Heart left ventricle (tissue), 16 donors: ENCODE results near the gene COL28A1. TPM values are rescaled to one million over a fixed set of nuclear protein-coding genes. Genes with fewer than 3 reads are reported as not detected.

Source experiments
- ATAC-seq, 4 donors: fragments of 200-7000 bp; cut with Tn5 transposase; one replicate each; pipeline ENCODE4 v1.9.1; 2020 to 2022; ENCODE audit warnings: moderate library complexity in 4 of 4, mild to moderate bottlenecking in 3 of 4, moderate number of reproducible peaks in 1 of 4
- DNase-seq, 5 donors: peaks; one replicate each; pipeline ENCODE4 v3.0.0-alpha.2; 2020
- H3K27ac ChIP-seq, 12 donors: fragments of 200-600 bp; sonication (generic) in 4 of 12; one replicate each; pipeline versions ENCODE4 v1.5.0 to v1.8.0; 2016 to 2022; ENCODE audit warnings: mild to moderate bottlenecking in 2 of 12
- H3K27me3 ChIP-seq, 9 donors: fragments of 200-600 bp; sonication (generic) in 2 of 9; one replicate each; pipeline versions ENCODE4 v1.5.1 to v1.8.0; 2016 to 2022; ENCODE audit warnings: mild to moderate bottlenecking in 3 of 9
- H3K36me3 ChIP-seq, 9 donors: fragments of 200-600 bp; sonication (generic) in 2 of 9; one replicate each; pipeline versions ENCODE4 v1.5.0 to v1.8.0; 2018 to 2022; ENCODE audit warnings: mild to moderate bottlenecking in 2 of 9
- H3K4me1 ChIP-seq, 12 donors: fragments of 200-600 bp; sonication (generic) in 4 of 12; one replicate each; pipeline versions ENCODE4 v1.5.0 to v1.8.0; 2016 to 2022; ENCODE audit warnings: mild to moderate bottlenecking in 3 of 12
- H3K4me3 ChIP-seq, 12 donors: fragments of 200-600 bp; sonication (generic) in 4 of 12; one replicate each; pipeline versions ENCODE4 v1.5.0 to v1.8.0; 2017 to 2022; ENCODE audit warnings: mild to moderate bottlenecking in 9 of 12, moderate library complexity in 4 of 12
- H3K9me3 ChIP-seq, 12 donors: fragments of 200-600 bp; sonication (generic) in 4 of 12; one replicate each; pipeline versions ENCODE4 v1.5.0 to v1.8.0; 2016 to 2022; ENCODE audit warnings: mild to moderate bottlenecking in 1 of 12
- POLR2A ChIP-seq, 2 donors: fragments of 450-650 bp; IDR thresholded peaks; one replicate each; pipeline ENCODE4 v1.6.1; 2017; ENCODE audit warnings: antibody characterized with exemption in 2 of 2, mild to moderate bottlenecking in 2 of 2, moderate library complexity in 2 of 2
- WGBS, 4 donors: extraction: QIAGEN DNeasy Blood & Tissue Kit in 2 of 4; methylation state at CpG; one replicate each; pipeline versions ENCODE4 v1.1.5 to v1.1.7; 2013 to 2018; 5-methylcytosine and 5-hydroxymethylcytosine counted together
- intact Hi-C, 10 donors: fragments of 100-400 bp; cut with DNase I; formaldehyde crosslinking; loops; one replicate each; pipeline versions ENCODE4 v1.11.1 to v1.14.2; 2022
- polyA plus RNA-seq, 2 donors: library from polyadenylated mRNA; stranded (reverse); fragments of 200-250 nt; gene quantifications; one replicate each; pipeline ENCODE4 v1.2.3, GENCODE V29; 2013
- total RNA-seq, 9 donors: library from RNA; depleted of rRNA in 2 of 9; stranded (reverse); fragments of >200 nt in 2 of 9; fragmentation: NEBNext Ultra II Directional in 3 of 9; extraction: Animal tissue kit (Norgen Biotek cat#: 25700) in 3 of 9; gene quantifications; one replicate each; pipeline versions ENCODE4 v1.1.0 to v1.2.4, GENCODE V29; 2016 to 2023
- TF ChIP-seq, protein P1 (sequence below), 12 donors: fragments of 200-600 bp; sonication (generic) in 4 of 12; IDR thresholded peaks; one replicate each; pipeline versions ENCODE4 v1.5.0 to v1.8.0; 2018 to 2022; ENCODE audit warnings: antibody characterized with exemption in 12 of 12, mild to moderate bottlenecking in 5 of 12
- donor health status: ischemic (EF 13 %, LVEDD 7.1; RV severe dilation, severe dysfunction).
- donor health status: healthy with polysubstance abuse.
- donor health status: DM: no; HTN: yes; CAD: no.
- donor health status: DM: no; HTN: no; CAD: no.
- donor health status: ischemic (EF 25% LVEDD 6.9; RV normal size, moderate dysfunction).
- donor health status: ischemic (EF 25% LVEDD 5.7; RV mildly dilated, moderate dysfunction).
- donor health status: healthy.
- donor health status: DM: yes; HTN: yes; CAD: no.
- donor health status: ischemic (EF 35%, LVEDD 5.7; RV mildly dilated, moderate dysfunction).
- donor health status: nonischemic (EF 11% LVEDD 7.7; RV severe dilation, severe dysfunction).
- donor health status: DM: yes; HTN: yes; CAD: no.
- donor health status: PGD.
- donor health status: ischemic (EF 29% LVEDD 5.4; RV normal size, mild dysfunction).
- donor health status: nonischemic (EF 23%, LVEDD 6.1; RV moderate dilation, normal function).

Gene COL28A1
- total and polyA plus RNA-seq, 11 donors, result 0.28 to 4.4 (median 1.2) TPM

DNA sequence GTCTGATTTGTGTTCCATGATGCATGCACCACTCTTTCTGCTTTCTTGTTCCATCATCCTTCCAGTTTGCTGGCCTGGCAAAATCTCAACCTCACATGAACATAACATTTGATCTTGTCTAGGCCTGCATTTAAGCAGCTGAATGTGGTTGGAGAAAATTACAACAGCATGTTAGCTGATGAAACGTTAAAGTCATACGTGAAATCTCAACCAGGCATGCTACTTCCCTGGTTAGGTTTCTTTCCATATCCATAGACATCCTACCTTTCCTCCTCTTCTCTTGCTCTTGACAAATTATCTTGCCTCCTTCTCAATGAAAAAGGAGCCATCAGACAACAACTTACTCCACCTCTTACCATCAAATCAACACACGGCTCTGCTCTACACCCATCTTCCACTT lies 199.8 kb downstream of the COL28A1 start:
- DNase-seq, result no peak

GRCh38 chr7:7335215-7335614 lies 200.5 kb downstream of the COL28A1 start:
- Histone ChIP-seq H3K9me3 (no peaks in the 10 kb centered on the region), H3K4me3 (no peak overlapping the region), H3K4me1 (no peaks in the 10 kb centered on the region), H3K36me3 (no peaks in the 10 kb centered on the region), H3K27ac (no peak overlapping the region), H3K27me3 (no peaks in the 10 kb centered on the region)
- ATAC-seq, result no peak
- no peak for DNase-seq
- WGBS, 4 donors, result 88 to 99% (median 93%) methylated on average over 2 of the region's 2 CpGs
- intact Hi-C loops, result no loop called here
- TF ChIP-seq, protein P1, sequence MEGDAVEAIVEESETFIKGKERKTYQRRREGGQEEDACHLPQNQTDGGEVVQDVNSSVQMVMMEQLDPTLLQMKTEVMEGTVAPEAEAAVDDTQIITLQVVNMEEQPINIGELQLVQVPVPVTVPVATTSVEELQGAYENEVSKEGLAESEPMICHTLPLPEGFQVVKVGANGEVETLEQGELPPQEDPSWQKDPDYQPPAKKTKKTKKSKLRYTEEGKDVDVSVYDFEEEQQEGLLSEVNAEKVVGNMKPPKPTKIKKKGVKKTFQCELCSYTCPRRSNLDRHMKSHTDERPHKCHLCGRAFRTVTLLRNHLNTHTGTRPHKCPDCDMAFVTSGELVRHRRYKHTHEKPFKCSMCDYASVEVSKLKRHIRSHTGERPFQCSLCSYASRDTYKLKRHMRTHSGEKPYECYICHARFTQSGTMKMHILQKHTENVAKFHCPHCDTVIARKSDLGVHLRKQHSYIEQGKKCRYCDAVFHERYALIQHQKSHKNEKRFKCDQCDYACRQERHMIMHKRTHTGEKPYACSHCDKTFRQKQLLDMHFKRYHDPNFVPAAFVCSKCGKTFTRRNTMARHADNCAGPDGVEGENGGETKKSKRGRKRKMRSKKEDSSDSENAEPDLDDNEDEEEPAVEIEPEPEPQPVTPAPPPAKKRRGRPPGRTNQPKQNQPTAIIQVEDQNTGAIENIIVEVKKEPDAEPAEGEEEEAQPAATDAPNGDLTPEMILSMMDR (IDR thresholded peaks at IDR 0.05), result no peak
- TF ChIP-seq POLR2A (IDR thresholded peaks at IDR 0.05), result no peak

More for the DNA sequence above, 199.8 kb downstream of the COL28A1 start:
- WGBS, 4 donors, result 62 to 74% (median 63%) methylated on average over 3 of the region's 3 CpGs
- intact Hi-C loops, result no loop called here
- no peak overlapping the region for H3K27ac ChIP-seq
- peaks cover 0 to 2% (median 0%) of the 10 kb centered on the region in 9 donors for H3K27me3 ChIP-seq
- no peak for ATAC-seq
- no peaks in the 10 kb centered on the region for H3K36me3 ChIP-seq
- no peaks in the 10 kb centered on the region for H3K4me1 ChIP-seq
- H3K4me3 ChIP-seq, result no peak overlapping the region
- TF ChIP-seq, protein P1 (IDR thresholded peaks at IDR 0.05), result no peak
- no peak for TF ChIP-seq POLR2A (IDR thresholded peaks at IDR 0.05)
- no peaks in the 10 kb centered on the region for H3K9me3 ChIP-seq

DNA sequence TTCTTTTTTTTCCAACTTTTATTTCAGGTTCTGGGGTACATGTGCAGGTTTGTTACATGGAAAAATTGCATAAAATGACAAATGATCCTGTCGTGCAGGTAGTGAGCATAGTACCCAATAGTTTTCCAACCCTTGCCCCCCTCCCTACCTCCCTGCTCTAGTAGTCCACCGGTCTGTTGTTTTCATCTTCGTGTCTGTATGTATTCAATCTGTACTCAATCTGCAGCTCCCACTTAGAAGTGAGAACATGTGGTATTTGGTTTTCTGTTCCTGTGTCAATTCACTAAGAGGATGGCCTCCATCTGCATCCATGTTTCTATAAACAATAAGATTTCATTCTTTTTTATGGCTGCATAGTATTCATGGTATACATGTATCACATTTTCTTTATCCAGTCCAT lies 202.1 kb downstream of the COL28A1 start:
- H3K4me3 ChIP-seq, result no peak overlapping the region
- H3K27ac ChIP-seq, result no peak overlapping the region
- ATAC-seq (no peak), DNase-seq (no peak)
- WGBS, 4 donors, result 78 to 87% (median 83%) methylated on average over 3 of the region's 3 CpGs
- no peaks in the 10 kb centered on the region for H3K27me3 ChIP-seq
- H3K4me1 ChIP-seq, result no peaks in the 10 kb centered on the region
- H3K36me3 ChIP-seq, result no peaks in the 10 kb centered on the region
- no peak for TF ChIP-seq POLR2A (IDR thresholded peaks at IDR 0.05)
- TF ChIP-seq, protein P1 (IDR thresholded peaks at IDR 0.05), result no peak
- intact Hi-C loops, result no loop called here
- H3K9me3 ChIP-seq, result no peaks in the 10 kb centered on the region

DNA sequence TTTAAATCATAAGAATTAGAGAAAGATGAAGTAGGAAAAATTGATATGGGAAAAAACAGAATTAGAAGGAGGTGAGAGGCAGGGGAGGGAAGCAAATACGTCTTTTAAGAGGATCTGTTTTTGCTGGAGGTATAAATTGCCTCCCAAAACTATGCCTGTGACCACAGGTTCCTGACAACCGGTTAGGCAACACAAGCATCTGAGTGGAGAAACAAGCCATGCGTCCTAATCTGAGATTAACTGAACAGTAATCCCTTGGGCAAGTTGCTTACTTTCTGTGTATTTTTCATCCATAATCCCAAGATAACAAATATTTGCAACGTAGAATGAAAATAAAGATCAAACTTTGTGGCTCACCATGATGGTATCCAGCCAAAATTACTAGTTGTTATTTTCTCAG lies 204.2 kb downstream of the COL28A1 start:
- Histone ChIP-seq H3K9me3 (no peaks in the 10 kb centered on the region), H3K27me3 (no peaks in the 10 kb centered on the region), H3K36me3 (no peaks in the 10 kb centered on the region), H3K27ac (no peak overlapping the region), H3K4me3 (no peak overlapping the region), H3K4me1 (no peaks in the 10 kb centered on the region)
- intact Hi-C loops, result no loop called here
- ATAC-seq (no peak), DNase-seq (no peak)
- TF ChIP-seq POLR2A (IDR thresholded peaks at IDR 0.05), result no peak
- TF ChIP-seq, protein P1 (IDR thresholded peaks at IDR 0.05), result no peak
- WGBS, 4 donors, result 71 to 83% (median 74%) methylated on average over 4 of the region's 4 CpGs
